IPS-18c (cell line): Measurements from ENCODE around the gene TMEM117.

Experiments
- H3K4me3 ChIP-seq: 2 replicates; pipeline ENCODE4 v1.7.0; 2013; ENCODE audit warnings: low read depth, mild to moderate bottlenecking, low read length, moderate library complexity; ENCODE audit not compliant: insufficient read depth
- H3K9me3 ChIP-seq: one replicate; pipeline ENCODE4 v1.6.1; 2013; ENCODE audit warnings: mild to moderate bottlenecking, low read length, moderate library complexity; ENCODE audit not compliant: control insufficient read depth, insufficient read depth

The TMEM117 gene

DNA sequence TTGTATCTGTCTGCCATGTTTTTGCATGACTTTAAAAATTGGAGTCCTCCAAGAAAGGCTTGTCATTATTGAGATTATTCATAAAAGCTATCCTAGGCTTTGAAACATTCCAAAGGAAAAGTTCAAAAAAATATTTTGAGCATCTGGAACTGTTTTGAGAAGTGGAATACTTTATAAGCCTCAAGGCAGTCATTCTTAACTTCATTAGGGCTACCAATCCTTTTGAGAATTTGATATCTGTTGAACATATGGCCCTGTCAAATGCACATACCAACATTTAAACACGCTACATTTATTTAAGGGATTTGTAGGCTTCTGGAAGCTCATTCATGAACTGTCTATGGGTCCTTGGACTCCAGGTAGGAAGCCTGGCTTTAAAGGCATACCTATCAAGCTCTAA lies 77.0 kb downstream of the TMEM117 start:
- no peaks in the 10 kb centered on the region for H3K9me3 ChIP-seq

DNA sequence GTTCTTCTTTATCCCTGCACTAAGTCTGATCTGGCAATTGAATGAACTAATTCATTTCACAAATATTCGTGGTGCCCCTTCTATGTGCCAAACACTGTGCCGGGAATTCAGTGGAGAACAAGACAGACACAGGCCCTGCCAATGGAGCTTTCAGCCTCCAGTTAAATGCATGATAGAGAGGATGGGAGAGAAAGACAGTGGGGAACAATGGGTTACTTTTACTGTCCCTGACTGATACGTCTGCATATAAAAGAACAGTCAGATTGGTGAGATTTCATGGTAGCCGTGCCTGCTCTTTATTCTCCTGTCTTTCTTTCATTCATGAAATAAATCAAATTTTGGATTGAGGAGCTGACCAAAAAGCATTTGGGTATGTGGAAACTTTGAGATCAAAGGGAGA lies 78.5 kb downstream of the TMEM117 start:
- no peak overlapping the region for H3K4me3 ChIP-seq
- no peaks in the 10 kb centered on the region for H3K9me3 ChIP-seq

More for the DNA sequence above, 77.0 kb downstream of the TMEM117 start:
- H3K4me3 ChIP-seq = no peak overlapping the region

DNA sequence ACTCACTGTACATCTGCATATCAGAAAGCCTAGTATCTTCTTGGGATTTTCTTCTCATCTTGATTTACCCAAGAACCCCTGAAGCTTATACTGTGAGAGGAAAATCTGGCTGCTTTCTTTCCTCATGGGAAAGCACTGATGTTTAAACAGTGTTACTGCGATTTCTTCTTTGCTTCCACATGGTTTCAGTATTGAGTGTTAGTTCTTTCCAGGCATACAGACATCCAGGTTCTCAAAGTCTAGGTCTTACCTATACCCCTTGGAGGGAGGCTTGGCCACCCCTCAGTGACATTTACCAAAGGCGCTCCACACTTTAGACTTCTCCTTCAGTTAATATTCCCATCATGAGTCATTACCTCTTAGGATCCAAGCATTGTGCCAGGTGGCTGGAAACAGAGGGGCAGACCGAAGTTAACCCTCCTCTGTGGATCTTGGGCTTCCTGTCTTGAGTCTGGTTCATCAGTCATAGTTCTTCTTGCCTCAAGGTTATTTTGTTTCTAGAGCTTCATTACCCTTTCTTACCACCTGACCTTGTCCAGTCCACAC lies 79.1 kb downstream of the TMEM117 start:
- H3K4me3 ChIP-seq = no peak overlapping the region
- no peaks in the 10 kb centered on the region for H3K9me3 ChIP-seq

DNA sequence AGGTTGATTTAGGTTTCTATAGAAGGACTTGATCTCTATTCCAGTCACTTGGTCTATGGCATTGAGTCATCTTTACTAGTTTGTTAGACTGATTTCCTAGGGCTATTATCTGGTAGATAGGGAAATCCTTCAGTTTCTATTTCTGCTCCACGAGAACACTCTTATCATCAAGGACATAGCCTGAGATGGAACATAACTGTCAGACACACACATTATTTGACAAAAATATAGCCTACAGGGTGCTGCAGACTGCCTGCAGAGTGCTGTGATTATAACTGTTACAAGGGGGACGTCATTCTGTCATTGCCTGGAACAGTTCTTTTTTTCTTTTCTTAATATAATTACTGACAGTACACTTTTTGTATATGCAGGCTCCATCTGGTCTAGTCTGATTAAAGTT lies 82.0 kb downstream of the TMEM117 start:
- no peaks in the 10 kb centered on the region for H3K9me3 ChIP-seq
- H3K4me3 ChIP-seq = no peak overlapping the region

DNA sequence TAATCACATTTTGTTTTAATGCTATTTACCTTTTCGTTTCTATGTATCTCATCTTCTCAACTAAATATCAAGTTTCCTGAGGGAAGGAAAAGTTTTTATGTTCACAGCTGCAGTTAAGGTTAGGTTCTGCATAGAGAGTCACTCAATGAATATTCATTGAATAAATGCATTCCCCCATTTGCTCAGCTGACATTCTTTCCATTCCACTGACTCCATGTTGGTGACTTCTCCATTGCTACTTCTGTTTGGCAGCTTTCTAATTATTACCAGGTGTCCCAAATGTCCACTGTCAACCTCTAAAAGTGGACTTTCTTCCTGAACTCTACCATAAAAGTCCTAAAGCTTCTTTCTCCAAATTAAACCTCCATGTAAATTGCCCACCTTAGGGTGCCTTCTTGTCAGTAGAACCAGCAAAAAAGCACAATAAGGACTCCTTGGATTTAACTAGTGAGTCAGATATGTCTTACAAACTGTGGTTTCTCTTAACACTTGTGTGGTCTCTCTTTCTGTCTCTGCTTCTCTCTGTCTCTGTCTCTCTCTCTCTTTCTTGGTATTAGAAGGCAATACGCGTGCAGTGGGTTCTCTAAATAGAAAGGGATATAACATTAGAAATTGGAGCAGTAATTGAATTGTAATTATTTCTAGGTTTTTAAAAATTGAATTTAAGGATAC lies 85.9 kb downstream of the TMEM117 start:
- no peaks in the 10 kb centered on the region for H3K9me3 ChIP-seq
- H3K4me3 ChIP-seq = no peak overlapping the region

DNA sequence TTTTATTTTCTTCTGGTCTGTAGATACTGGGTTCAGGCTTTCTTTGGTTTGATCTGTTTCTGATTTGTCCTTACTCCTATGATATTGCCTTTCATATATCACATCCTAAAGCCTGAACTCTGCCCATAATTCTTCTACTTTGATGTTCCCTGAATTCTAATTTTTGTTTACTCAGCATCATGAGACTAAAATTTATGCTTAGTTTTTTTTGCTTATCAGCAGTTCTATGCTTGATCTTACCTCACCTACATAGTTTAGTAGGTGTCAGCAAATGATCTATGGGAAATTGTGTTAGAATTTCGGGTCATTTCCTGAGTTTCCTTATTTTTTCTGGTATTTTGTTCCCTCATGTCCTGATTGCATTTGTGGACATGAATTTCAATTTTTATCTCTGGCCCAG lies 94.2 kb downstream of the TMEM117 start:
- no peak overlapping the region for H3K4me3 ChIP-seq

DNA sequence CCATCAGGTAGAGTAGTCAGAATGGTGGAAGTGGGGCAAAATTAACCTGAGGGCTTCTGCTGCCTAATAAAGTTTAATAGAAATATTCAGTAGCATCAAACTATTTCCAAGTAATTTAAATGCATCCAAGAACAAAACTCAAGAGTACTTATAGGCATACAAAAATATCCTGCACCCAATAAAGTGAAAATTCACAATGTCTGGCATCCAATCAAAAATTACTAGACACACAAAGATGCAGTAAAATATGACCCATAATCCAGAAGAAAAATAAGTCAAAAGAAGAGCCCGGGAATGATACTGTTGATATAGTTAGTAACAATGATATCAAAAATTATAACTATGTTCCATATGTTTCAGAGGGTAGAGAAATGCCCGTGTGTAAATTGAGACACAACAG lies 95.3 kb downstream of the TMEM117 start:
- Histone ChIP-seq H3K9me3 (no peaks in the 10 kb centered on the region), H3K4me3 (no peak overlapping the region)

More for the DNA sequence above, 94.2 kb downstream of the TMEM117 start:
- H3K9me3 ChIP-seq = no peaks in the 10 kb centered on the region

DNA sequence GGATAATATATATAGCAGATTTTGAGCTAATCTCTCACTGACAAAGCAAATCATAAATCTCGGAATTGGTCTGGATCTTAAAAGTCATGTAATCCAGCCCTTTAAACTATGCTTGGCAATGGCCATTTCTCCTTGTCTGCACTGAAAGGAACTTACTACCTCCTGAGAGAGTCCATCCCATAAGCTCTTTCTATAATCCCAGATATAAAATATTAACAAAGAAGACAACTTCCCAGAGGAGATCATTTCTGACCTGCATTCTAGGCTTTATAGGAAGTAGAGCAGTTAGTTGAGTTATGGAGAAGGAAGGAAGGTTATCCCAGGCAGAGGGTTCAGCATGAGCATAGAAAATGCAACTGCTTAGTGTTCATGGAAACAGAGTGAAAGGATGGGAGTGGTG lies 99.7 kb downstream of the TMEM117 start:
- Histone ChIP-seq H3K9me3 (no peaks in the 10 kb centered on the region), H3K4me3 (no peak overlapping the region)

DNA sequence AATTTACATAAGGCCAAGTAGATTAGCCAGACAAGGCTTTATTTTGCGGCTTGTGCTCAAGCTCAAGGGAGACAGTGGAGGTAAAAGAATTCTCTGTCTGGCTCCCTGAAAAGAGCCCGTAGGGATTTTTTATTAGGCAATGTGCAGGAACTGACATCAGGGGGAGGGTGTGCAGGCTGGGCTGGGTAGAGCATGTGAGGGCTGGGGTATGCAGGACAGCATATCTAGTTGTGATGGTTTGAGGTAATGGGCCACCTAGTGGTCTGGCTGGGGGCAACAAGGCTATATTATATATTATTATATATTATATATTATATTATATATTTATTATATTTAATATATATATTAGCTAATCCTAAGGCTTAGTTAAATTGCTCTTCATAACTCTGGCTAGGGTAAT lies 102.1 kb downstream of the TMEM117 start:
- Histone ChIP-seq H3K9me3 (no peaks in the 10 kb centered on the region), H3K4me3 (no peak overlapping the region)

DNA sequence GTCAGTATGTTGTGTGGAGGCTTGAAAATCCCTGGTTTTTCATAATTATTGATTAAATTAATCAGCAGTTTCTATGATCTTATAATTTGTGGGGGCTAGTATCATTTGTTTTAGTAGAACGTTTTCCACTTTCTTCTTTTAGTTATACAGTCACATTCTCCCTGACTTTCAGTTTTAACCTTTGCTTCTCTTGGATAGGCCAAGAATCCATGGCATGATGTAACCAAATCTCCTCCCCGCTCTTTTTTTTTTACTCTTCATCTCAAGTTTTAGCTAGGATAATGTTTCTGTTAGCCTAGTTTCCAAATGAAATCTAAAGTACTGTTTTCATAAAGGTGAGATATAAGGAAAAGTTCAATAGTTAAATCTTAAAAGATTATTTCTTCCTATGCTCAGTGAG lies 106.5 kb downstream of the TMEM117 start:
- Histone ChIP-seq H3K9me3 (no peaks in the 10 kb centered on the region), H3K4me3 (no peak overlapping the region)

DNA sequence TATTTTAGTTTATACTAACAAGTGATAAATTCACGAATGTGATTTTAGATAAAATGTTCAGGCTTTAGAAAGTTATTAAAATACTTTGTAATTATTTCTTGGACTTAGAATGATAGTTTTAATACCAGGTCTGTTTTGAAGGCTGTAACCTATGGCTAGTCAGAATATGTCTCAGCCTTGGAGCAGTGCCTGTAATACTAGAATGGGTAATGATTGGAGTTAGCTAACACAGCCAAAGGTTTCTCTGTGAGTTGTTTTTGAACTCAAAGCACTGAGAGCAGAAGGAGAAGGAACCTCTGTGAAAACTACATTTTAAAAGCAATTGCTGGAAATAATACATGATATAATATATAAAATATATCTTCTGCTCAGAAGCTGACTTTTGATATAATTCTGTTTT lies 110.1 kb downstream of the TMEM117 start:
- Histone ChIP-seq H3K4me3 (no peak overlapping the region), H3K9me3 (peaks cover 6% of the 10 kb centered on the region)

DNA sequence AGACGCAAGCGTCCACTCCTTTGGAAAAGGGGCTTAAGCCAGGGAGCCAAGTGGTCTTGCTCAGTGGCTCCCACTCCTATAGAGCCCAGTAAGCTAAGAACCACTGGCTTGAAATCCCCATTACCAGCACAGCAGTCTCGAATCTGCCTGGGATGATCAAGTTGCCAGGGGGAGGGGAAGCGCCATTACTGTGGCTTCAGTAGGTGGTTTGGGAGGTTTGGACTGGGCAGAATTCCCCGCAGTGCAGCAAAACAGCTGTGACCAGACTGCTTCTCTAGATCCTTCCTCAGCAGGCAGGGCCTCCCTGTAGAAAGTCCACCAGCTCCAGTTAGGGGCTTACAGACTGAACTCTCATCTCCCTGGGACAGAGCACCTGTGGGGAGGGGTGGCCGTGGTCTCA lies 115.4 kb downstream of the TMEM117 start:
- Histone ChIP-seq H3K9me3 (peaks cover 6% of the 10 kb centered on the region), H3K4me3 (no peak overlapping the region)

DNA sequence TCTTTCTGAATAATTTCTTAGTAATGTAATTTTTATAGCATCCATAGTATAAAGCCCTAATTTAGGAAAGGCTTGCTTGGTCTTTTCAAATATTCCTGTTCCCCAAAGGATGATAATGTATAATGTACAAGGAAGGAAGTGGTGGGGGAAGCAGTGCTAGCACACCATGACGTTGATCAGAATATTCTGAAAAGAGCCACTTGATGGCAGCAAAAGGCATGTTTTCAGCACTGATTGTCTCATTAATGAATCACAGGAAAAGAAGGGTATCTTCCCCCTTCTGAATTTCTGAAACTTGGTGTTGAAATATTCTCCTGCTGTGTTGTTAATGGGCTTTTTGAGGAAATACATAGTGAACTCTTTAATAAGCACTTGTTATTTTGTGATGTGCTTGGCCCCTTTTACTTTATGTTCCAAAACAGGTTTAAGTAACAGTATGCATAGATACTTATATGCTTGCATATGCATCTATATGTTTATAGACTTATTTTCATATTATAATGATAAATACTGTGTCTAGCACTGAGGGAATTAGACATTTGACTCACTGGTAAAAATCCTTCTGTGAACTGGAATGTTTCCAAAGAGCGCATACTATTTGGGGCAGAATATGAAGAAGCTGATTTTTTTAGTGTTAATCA lies 122.0 kb downstream of the TMEM117 start:
- Histone ChIP-seq H3K4me3 (no peak overlapping the region), H3K9me3 (no peaks in the 10 kb centered on the region)

DNA sequence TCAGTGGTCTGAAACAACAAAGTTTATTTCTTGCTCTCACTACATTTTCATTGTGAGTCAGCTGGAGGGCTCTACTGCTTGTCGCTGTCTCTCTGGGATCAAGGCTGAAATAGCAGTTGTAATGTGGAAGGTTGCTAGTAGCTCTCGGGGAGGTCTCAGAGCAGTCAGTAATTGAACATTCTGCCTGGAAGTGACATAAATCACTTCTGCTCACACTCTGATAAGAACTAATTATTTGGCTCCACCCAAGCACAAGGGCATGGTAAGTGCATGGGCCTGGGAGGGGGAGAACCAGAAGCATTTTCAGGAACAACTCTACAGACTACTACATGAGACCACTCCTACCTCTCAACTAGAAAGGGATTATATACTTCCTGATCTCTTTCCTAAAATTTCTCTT lies 128.2 kb downstream of the TMEM117 start:
- no peak overlapping the region for H3K4me3 ChIP-seq
- no peaks in the 10 kb centered on the region for H3K9me3 ChIP-seq

DNA sequence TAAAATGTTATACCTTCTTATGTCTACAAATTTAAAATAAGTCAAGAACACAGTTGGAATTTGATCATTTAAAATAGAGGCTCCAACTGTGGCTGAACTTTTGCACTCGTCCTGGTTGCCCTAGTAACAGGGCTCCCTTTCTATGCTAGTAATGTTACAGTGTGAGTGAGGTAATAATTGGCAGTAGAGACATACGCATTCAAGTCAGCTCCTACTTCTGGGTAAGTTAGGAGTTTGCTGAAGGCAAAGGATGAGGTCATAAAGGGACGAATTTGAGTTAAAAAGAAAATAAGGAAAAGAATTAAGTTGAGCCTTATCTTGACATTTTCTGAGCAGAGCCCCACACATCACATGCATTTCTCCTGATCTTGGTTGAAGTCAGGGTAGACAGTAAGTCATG lies 129.1 kb downstream of the TMEM117 start:
- Histone ChIP-seq H3K4me3 (no peak overlapping the region), H3K9me3 (no peaks in the 10 kb centered on the region)

DNA sequence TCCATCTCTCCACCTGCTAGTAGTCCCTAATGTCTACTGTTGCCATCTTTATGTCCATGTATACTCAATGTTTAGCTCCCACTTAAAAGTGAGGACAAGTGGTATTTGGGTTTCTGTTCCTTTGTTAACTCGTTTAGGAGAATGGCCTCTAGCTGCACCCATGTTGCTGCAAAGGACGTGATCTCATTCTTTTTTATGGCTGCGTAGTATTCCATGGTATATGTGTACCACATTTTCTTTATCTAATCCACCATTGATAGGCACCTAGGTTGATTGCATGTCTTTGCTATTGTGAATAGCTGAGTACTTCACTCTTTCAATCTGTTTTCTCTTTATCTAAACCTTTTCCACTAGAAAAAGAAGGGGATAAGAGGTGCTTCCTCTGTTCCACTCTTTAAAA lies 130.0 kb downstream of the TMEM117 start:
- no peak overlapping the region for H3K4me3 ChIP-seq
- no peaks in the 10 kb centered on the region for H3K9me3 ChIP-seq

DNA sequence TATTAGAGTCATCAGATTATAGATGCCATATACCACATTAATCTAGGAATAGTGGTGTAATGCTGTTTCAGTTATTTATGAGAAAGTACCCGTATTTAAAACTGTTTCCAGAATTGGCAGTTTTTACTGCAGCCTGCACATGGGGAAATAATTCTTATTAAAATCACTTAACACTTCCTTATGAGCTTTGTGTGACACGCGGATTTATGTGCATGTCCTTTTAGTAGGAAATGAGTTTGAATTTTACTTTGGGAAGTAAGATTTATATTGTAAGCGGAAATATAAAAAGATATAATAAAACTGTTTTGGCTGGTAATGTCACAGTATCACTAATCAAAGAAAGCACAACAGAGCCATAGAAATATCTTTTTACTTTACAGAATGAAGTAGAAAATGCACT lies 132.9 kb downstream of the TMEM117 start:
- Histone ChIP-seq H3K9me3 (peaks cover 3% of the 10 kb centered on the region), H3K4me3 (no peak overlapping the region)

DNA sequence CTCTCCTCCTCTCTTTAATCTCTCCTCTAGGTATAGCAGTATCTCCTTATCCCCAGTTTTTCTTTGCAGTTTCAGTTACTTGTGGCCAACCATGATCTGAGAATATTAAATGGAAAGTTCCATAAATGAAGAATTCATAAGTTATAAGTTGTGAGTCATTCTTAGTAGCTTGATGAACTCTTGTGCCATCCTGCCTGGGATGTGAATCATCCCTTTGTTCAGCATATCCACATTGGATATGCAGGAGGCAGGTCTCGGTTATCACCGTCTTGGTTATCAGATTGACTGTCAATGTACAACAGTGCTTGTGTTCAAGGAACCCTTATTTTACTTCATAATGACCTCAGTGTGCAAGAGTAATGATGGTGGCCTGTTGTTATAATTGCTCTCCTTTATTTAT lies 134.0 kb downstream of the TMEM117 start:
- Histone ChIP-seq H3K4me3 (no peak overlapping the region), H3K9me3 (peaks cover 3% of the 10 kb centered on the region)

DNA sequence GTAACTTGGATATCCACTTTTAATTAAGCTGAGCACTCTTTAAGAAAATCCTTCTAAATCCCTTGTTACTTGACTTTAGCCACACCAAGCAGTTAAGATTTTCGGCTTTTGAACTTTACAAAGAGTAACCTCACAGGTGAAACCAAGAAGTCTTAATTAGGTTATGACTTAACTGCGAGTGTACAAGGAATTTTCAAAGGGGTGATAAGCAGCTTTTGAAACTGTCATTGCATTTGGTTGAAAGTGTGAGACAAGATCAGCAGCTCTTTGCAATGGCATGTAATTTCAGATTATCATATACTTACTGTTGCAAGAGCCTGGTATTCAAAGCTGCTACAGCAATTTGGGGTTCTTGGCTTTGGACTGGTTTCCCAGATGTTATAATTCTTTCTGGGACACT lies 137.5 kb downstream of the TMEM117 start:
- Histone ChIP-seq H3K9me3 (peaks cover 3% of the 10 kb centered on the region), H3K4me3 (no peak overlapping the region)
